Brain microvascular endothelial cell (primary cell): ENCODE data around the gene TEAD3.

Experiments used
- DNase-seq: peaks from one replicate; pipeline ENCODE4 v3.0.0-alpha.2; 2020
- H3K27ac ChIP-seq: fragments of 250-450 bp; sonication (Bioruptor Pico); 2 replicates; pipeline ENCODE4 v1.5.1; 2020; ENCODE audit warnings: mild to moderate bottlenecking, moderate library complexity
- H3K27me3 ChIP-seq: fragments of 250-450 bp; sonication (Bioruptor Pico); replicated peaks from 2 replicates; pipeline ENCODE4 v1.5.1; 2020; ENCODE audit warnings: mild to moderate bottlenecking
- H3K36me3 ChIP-seq: fragments of 250-450 bp; sonication (Bioruptor Pico); replicated peaks from 2 replicates; pipeline ENCODE4 v1.5.1; 2020; ENCODE audit warnings: mild to moderate bottlenecking
- H3K4me3 ChIP-seq: 2 replicates; pipeline ENCODE4 v1.5.1; 2011; ENCODE audit warnings: low read depth, mild to moderate bottlenecking, control low read depth, low read length, moderate library complexity
- in situ Hi-C: cut with HindIII; loops from 2 replicates; pipeline ENCODE4 v1.10.0; 2017; ENCODE audit warnings: low sequenced_read_pairs, low pct_ligation_motif_present
- TF ChIP-seq, protein P1 (sequence below): IDR thresholded peaks from 2 replicates; pipeline ENCODE4 v1.5.1; 2011; ENCODE audit warnings: low read depth, mild to moderate bottlenecking, moderate library complexity, low read length, control low read depth, inconsistent platforms; ENCODE audit errors: missing control alignments

Gene TEAD3

GRCh38 chr6:35508027-35508426 lies 11.1 kb upstream of the TEAD3 start:
- TF ChIP-seq, protein P1, sequence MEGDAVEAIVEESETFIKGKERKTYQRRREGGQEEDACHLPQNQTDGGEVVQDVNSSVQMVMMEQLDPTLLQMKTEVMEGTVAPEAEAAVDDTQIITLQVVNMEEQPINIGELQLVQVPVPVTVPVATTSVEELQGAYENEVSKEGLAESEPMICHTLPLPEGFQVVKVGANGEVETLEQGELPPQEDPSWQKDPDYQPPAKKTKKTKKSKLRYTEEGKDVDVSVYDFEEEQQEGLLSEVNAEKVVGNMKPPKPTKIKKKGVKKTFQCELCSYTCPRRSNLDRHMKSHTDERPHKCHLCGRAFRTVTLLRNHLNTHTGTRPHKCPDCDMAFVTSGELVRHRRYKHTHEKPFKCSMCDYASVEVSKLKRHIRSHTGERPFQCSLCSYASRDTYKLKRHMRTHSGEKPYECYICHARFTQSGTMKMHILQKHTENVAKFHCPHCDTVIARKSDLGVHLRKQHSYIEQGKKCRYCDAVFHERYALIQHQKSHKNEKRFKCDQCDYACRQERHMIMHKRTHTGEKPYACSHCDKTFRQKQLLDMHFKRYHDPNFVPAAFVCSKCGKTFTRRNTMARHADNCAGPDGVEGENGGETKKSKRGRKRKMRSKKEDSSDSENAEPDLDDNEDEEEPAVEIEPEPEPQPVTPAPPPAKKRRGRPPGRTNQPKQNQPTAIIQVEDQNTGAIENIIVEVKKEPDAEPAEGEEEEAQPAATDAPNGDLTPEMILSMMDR: no peak
- no peak for DNase-seq
- H3K36me3 ChIP-seq: no peaks in the 10 kb centered on the region
- H3K27me3 ChIP-seq: peaks cover 9% of the 10 kb centered on the region
- in situ Hi-C loops: no loop called here
- no peak overlapping the region for H3K4me3 ChIP-seq
- no peak overlapping the region for H3K27ac ChIP-seq

GRCh38 chr6:35507221-35507620 lies 10.3 kb upstream of the TEAD3 start:
- in situ Hi-C loops: no loop called here
- DNase-seq: no peak

DNA sequence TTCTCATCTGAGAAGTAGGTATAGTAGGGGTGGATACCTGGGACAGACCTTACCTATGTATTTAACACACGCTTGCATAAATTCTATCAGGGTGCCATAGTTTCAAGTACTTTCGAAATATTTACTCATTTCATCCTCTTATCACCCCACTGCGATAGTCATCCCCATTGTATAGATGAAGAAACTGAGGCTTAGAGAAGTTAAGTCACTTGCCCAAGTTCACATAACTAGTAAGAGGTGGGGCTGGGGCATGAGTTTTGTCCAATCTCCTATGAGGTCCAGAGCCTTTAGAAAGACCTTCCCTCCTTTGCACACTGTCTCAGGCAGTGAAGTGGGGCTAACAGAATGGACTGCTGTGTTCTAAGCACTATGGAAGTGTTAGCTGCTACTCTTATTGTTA lies 9.7 kb upstream of the TEAD3 start:
- Histone ChIP-seq H3K27me3 (peaks cover 8% of the 10 kb centered on the region), H3K4me3 (no peak overlapping the region), H3K27ac (no peak overlapping the region), H3K36me3 (no peaks in the 10 kb centered on the region)
- no peak for DNase-seq
- TF ChIP-seq, protein P1: no peak
- in situ Hi-C loops: no loop called here

More at GRCh38 chr6:35507221-35507620, 10.3 kb upstream of the TEAD3 start:
- Histone ChIP-seq H3K4me3 (no peak overlapping the region), H3K36me3 (no peaks in the 10 kb centered on the region), H3K27ac (no peak overlapping the region), H3K27me3 (peaks cover 9% of the 10 kb centered on the region)
- TF ChIP-seq, protein P1: no peak

DNA sequence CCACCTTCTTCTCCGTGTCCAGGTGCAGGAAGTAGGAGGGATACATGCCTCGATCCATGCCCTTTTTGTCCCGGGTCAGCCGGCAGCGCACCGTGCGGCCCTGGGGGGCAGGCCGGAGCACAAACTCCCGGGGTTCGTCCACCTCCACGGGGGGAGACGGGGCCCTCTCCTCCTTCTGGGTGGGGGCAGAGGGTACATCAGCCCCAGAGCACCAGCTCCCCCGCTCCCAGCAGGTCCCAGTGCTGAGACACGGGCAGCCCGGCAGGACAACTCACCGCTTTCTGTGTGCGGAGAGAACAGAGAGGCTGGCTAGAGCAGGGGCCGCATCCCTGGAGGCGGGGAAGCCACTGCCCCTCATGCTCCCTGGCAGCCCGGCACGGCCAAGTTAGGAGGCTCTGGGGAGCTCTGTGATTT lies 9.1 kb upstream of the TEAD3 start:
- in situ Hi-C loops: no loop called here
- DNase-seq: no peak
- TF ChIP-seq, protein P1: no peak
- no peak overlapping the region for H3K27ac ChIP-seq
- H3K4me3 ChIP-seq: no peak overlapping the region
- H3K27me3 ChIP-seq: peaks cover 2% of the 10 kb centered on the region
- no peaks in the 10 kb centered on the region for H3K36me3 ChIP-seq

- Histone ChIP-seq H3K27ac (no peak overlapping the region), H3K4me3 (no peak overlapping the region), H3K27me3 (no peaks in the 10 kb centered on the region), H3K36me3 (no peaks in the 10 kb centered on the region)
- TF ChIP-seq, protein P1: no peak
- in situ Hi-C loops: no loop called here
- no peak for DNase-seq
Measured at GRCh38 chr6:35503534-35503933, 6.7 kb upstream of the TEAD3 start.

GRCh38 chr6:35501784-35502183 lies 4.9 kb upstream of the TEAD3 start:
- no peak overlapping the region for H3K27ac ChIP-seq
- no peak for DNase-seq
- in situ Hi-C loops: no loop called here

More at GRCh38 chr6:35501784-35502183, 4.9 kb upstream of the TEAD3 start:
- Histone ChIP-seq H3K36me3 (no peaks in the 10 kb centered on the region), H3K4me3 (no peak overlapping the region), H3K27me3 (no peaks in the 10 kb centered on the region)
- TF ChIP-seq, protein P1: no peak
